DND-41 (cell line): ENCODE results near the gene KIFAP3.

Source experiments
- EZH2 ChIP-seq: IDR thresholded peaks from 3 replicates; pipeline ENCODE4 v1.6.1; 2012; ENCODE audit warnings: borderline replicate concordance, low read depth, mild to moderate bottlenecking, moderate library complexity, low read length, inconsistent platforms; ENCODE audit not compliant: severe bottlenecking
- TF ChIP-seq, protein P1 (sequence below): IDR thresholded peaks from 2 replicates; pipeline ENCODE4 v1.5.1; 2012; ENCODE audit warnings: borderline replicate concordance, low read length, moderate library complexity, mild to moderate bottlenecking; ENCODE audit not compliant: poor library complexity, severe bottlenecking; ENCODE audit errors: extremely low read depth

DNA sequence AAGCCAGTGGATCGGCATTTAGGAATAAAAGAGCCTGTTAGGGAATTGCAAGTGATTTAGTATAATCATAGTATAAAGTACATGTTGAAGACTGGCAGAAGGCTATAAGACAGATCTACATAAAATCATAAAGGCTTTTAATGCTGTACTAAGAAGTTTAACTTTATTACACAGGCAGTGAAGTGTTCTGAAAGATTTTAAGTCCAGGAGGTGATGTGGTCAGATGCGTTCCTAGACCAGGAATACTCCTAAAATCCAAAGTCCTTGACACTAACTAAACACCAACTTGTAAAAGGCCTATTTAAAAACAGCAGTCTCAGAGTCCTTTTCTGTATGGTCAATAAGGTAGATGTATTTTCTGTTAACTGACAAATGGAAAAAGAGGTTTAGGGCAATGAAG is 57.0 kb downstream of the KIFAP3 start:
- TF ChIP-seq, protein P1, sequence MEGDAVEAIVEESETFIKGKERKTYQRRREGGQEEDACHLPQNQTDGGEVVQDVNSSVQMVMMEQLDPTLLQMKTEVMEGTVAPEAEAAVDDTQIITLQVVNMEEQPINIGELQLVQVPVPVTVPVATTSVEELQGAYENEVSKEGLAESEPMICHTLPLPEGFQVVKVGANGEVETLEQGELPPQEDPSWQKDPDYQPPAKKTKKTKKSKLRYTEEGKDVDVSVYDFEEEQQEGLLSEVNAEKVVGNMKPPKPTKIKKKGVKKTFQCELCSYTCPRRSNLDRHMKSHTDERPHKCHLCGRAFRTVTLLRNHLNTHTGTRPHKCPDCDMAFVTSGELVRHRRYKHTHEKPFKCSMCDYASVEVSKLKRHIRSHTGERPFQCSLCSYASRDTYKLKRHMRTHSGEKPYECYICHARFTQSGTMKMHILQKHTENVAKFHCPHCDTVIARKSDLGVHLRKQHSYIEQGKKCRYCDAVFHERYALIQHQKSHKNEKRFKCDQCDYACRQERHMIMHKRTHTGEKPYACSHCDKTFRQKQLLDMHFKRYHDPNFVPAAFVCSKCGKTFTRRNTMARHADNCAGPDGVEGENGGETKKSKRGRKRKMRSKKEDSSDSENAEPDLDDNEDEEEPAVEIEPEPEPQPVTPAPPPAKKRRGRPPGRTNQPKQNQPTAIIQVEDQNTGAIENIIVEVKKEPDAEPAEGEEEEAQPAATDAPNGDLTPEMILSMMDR: no peak
- TF ChIP-seq EZH2: no peak
